SU-DHL-6 (cell line): ENCODE measurements around the gene PTGIS.

Source experiments
- H2AFZ ChIP-seq: fragments of 200-600 bp; sonication (generic); 2 replicates; pipeline ENCODE4 v1.6.1; 2014; ENCODE audit warnings: low read depth, mild to moderate bottlenecking, moderate library complexity, mixed read lengths, antibody characterized with exemption, low read length; ENCODE audit not compliant: severe bottlenecking
- H3F3A ChIP-seq: fragments of 200-600 bp; shearing (Covaris generic); 2 replicates; pipeline ENCODE4 v1.6.0; 2016; ENCODE audit warnings: antibody characterized with exemption, mild to moderate bottlenecking; ENCODE audit not compliant: insufficient read depth
- H3K27ac ChIP-seq: fragments of 200-600 bp; sonication (generic); 2 replicates; pipeline ENCODE4 v1.5.1; 2016; ENCODE audit warnings: low read depth, mild to moderate bottlenecking, low read length, moderate library complexity, mixed read lengths
- H3K27me3 ChIP-seq: fragments of 200-600 bp; sonication (generic), shearing (Covaris generic); 2 replicates; pipeline ENCODE4 v1.6.0; 2014; ENCODE audit warnings: mild to moderate bottlenecking, low read length
- H3K36me3 ChIP-seq: fragments of 200-600 bp; sonication (generic); 2 replicates; pipeline ENCODE4 v1.6.1; 2014; ENCODE audit warnings: mild to moderate bottlenecking, low read length, mixed read lengths
- H3K4me2 ChIP-seq: fragments of 300-600, 200-600 bp; shearing (Covaris generic), sonication (generic); 2 replicates; pipeline ENCODE4 v1.6.0; 2014; ENCODE audit warnings: low read length, low read depth, mild to moderate bottlenecking; ENCODE audit not compliant: poor library complexity, severe bottlenecking
- H3K4me3 ChIP-seq: fragments of 200-600 bp; sonication (generic); 2 replicates; pipeline ENCODE4 v1.5.1; 2014; ENCODE audit warnings: antibody characterized with exemption, low read length, mild to moderate bottlenecking, mixed read lengths; ENCODE audit not compliant: insufficient read depth, poor library complexity, severe bottlenecking
- H3K79me2 ChIP-seq: fragments of 200-600 bp; sonication (generic); 2 replicates; pipeline ENCODE4 v1.6.1; 2014; ENCODE audit warnings: mild to moderate bottlenecking, low read length, moderate library complexity; ENCODE audit not compliant: insufficient read depth
- H3K9ac ChIP-seq: fragments of 200-600 bp; sonication (generic); 2 replicates; pipeline ENCODE4 v1.7.0; 2014; ENCODE audit warnings: mild to moderate bottlenecking, low read length
- H3K9me2 ChIP-seq: fragments of 200-600 bp; sonication (generic); replicated peaks from 2 replicates; pipeline ENCODE4 v1.6.1; 2014; ENCODE audit warnings: low read length; ENCODE audit not compliant: insufficient read depth
- H3K9me3 ChIP-seq: fragments of 200-600 bp; sonication (generic); 2 replicates; pipeline ENCODE4 v1.6.1; 2014; ENCODE audit warnings: low read length, mixed read lengths; ENCODE audit not compliant: insufficient read depth
- H4K20me1 ChIP-seq: fragments of 200-600 bp; sonication (generic); 2 replicates; pipeline ENCODE4 v1.6.1; 2014; ENCODE audit warnings: low read depth, mild to moderate bottlenecking, antibody characterized with exemption, low read length, moderate library complexity, mixed read lengths
- CTCF ChIP-seq: fragments of 200-600 bp; sonication (generic); IDR thresholded peaks from one replicate; pipeline ENCODE4 v1.5.1; 2017; ENCODE audit warnings: antibody characterized with exemption, mild to moderate bottlenecking, low read length, moderate library complexity; ENCODE audit not compliant: insufficient read depth, poor library complexity, severe bottlenecking
- EZH2phosphoT487 ChIP-seq: fragments of 200-600 bp; sonication (generic), shearing (Covaris generic); conservative IDR thresholded peaks from 2 replicates; pipeline ENCODE4 v1.6.1; 2018; ENCODE audit warnings: mild to moderate bottlenecking, antibody characterized with exemption, low read length, moderate library complexity, mixed read lengths

PTGIS gene

DNA sequence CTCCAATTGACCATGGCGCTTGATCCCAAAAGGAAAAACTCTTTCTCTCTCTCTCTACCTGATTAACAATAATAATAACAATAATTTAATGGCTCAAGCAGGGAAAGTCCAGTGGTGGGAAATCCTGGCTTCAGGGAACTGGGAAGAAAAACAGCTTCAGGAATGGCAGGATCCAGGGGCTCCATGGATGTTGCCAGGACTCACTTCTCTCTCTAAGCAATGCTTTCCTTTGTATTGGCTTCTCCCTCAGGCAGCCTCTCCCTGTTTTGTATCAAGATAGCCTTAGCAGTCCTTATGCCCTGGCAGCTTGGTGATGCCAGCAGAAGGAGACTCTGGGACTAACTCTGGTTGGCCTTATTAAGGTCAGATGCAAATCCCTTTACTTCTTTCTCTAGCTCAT, 13.5 kb upstream of the PTGIS start:
- no peaks in the 10 kb centered on the region for H3F3A ChIP-seq
- TF ChIP-seq EZH2phosphoT487 (no peak), CTCF (no peak)
- no peak overlapping the region for H3K4me3 ChIP-seq
- no peaks in the 10 kb centered on the region for H3K27me3 ChIP-seq
- no peaks in the 10 kb centered on the region for H3K9me2 ChIP-seq
- no peaks in the 10 kb centered on the region for H3K9me3 ChIP-seq
- H3K9ac ChIP-seq: no peak overlapping the region
- H3K79me2 ChIP-seq: no peaks in the 10 kb centered on the region
- no peak overlapping the region for H3K4me2 ChIP-seq
- H4K20me1 ChIP-seq: no peaks in the 10 kb centered on the region
- H3K36me3 ChIP-seq: no peaks in the 10 kb centered on the region
- no peak overlapping the region for H3K27ac ChIP-seq
- no peak overlapping the region for H2AFZ ChIP-seq

GRCh38 chr20:49580813-49581174, 12.9 kb upstream of the PTGIS start:
- Histone ChIP-seq H3K4me2 (no peak overlapping the region), H3K27me3 (no peaks in the 10 kb centered on the region), H3K9me2 (no peaks in the 10 kb centered on the region), H3F3A (no peaks in the 10 kb centered on the region), H4K20me1 (no peaks in the 10 kb centered on the region), H3K36me3 (no peaks in the 10 kb centered on the region), H3K79me2 (no peaks in the 10 kb centered on the region), H3K9me3 (no peaks in the 10 kb centered on the region), H2AFZ (no peak overlapping the region), H3K9ac (no peak overlapping the region), H3K4me3 (no peak overlapping the region), H3K27ac (no peak overlapping the region)
- TF ChIP-seq EZH2phosphoT487 (no peak), CTCF (no peak)

DNA sequence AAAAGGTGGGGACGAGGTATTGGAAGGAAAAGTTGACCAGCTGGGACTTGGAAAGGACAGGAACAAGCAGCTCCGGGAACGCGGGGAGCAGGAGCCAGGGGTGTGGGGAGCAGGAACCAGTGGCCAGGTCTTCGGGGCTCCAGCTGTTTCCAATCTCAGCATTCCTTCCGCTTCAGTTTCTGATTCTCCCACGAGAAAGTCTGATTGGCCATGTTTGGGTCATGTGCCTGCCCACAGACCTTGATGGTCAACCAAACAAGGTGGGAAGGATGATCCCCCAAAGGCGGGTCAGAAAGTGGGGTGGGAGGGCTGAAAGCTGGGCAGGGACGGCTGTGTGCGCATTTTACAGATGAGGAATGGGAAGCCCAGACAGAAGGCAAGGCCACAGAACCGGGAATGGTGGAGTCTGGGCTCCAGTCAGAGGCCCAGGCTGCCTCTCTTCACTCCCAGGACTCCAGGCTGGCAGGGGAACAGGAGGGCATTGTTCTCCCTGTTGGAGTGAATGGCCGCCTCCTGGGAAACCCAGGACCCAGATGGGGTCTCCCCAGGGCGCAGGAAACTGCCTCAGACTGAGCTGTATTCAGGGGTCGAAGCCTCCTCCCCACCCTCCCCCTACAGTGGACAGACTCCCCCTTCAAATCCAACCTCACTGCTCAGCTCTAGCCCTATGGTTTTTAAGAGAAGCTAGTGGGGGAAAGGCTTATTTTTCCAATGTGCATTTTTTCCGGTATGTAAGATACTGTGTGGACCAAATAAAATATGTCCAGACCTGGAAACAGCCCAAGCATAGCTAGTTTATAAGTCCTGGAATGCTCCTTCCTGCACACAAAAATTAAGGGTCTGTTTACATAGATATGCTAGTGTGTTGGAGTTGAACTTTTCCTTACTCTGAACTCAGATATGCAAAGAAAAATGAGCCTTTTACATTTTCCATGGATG, 12.2 kb upstream of the PTGIS start:
- Histone ChIP-seq H3K4me2 (no peak overlapping the region), H3K79me2 (no peaks in the 10 kb centered on the region), H3K9me2 (no peaks in the 10 kb centered on the region), H3K36me3 (no peaks in the 10 kb centered on the region), H3K4me3 (no peak overlapping the region), H3F3A (no peaks in the 10 kb centered on the region), H3K27me3 (no peaks in the 10 kb centered on the region), H3K27ac (no peak overlapping the region), H3K9me3 (no peaks in the 10 kb centered on the region), H4K20me1 (no peaks in the 10 kb centered on the region), H3K9ac (no peak overlapping the region), H2AFZ (no peak overlapping the region)
- TF ChIP-seq EZH2phosphoT487 (no peak), CTCF (no peak)
